Activated CD4-positive, alpha-beta T cell treated with anti-CD3 and anti-CD28 coated beads, Interleukin-10, Interleukin-2, amounts not matched to agents 100 ng/mL and 50 ng/mL, durations not matched to agents 16 hours and 8 hours (primary cell): ENCODE results near the gene ATP6V1C2.

ENCODE experiments used
- DNase-seq: peaks from one replicate; pipeline ENCODE4 v3.0.0-alpha.2; 2020

ATP6V1C2 gene

DNA sequence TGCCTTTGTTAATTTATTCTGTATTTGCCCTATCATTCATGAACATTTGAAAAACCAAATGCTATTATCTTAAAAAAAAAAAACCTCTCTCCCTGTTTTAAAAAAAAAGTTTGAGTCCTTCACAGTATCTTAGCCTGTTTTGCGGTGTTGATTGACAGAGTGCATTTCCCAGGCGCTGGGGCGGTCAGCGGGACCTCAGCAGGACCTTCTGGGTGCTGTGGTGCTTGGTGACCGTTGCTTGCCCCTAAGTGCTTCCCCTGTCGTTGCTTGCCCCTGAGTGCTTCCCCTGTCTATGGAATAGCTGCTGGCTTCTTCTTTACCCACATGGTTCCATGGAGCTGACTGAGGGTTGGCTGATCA, 12.1 kb downstream of the ATP6V1C2 start:
- DNase-seq = no peak

DNA sequence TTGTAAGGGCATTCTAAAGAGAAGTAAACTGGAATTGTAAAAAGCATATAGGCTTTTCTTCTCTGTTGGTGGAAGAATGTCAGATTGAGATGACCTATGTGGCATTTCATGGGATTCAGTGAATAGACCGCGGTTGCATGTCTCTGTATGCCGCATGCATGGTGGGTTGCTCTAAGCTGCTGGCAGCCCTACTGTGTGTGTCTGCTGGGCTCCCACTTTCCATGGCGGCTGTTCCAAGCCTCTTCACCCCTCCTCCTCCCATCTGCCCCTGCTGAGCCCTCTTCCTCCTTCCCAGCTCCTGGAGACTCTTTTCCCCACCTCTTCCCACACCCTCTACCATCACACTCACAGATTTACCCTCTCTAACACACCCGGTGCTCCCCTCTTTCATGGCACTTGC, 12.6 kb downstream of the ATP6V1C2 start:
- no peak for DNase-seq

DNA sequence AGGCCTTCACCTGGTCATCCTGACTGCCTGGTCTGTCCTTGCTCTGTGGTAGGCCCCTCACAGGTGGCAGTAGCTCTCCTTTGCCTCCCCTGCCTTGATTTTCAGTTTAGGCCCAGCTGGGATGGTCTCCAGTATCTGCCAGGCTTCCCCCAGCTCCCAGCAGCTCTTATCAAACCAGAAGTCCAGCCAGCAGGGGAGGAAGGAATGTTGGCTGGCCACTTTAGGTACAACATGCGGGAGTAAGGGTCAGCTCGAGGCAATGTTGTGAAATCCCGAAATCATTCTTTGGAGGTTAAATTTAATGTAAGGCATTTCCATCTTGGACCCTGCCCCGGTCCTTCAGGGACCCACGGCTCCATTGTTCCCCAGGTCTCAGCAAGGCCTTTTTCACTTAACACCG, 16.8 kb downstream of the ATP6V1C2 start:
- DNase-seq = no peak

DNA sequence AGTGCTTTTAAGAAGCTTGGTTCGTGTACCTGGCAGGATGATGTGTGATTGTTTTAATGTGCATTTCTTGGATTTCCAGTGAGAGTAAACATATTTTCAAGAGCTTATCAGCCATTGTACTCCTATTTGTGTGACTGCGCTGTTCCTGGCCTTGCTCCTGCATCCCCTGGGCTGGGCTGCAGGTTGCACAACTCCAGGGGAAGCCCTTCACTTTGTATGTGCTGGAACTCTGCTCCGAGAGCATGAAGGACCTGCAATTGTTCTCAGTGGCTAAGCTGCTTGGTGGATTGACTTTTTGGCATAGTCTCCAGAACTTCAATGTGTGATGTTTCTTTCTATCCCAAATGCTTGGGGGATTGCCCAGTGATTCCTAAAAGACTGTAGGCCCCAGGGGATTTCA, 18.8 kb downstream of the ATP6V1C2 start:
- DNase-seq = no peak

DNA sequence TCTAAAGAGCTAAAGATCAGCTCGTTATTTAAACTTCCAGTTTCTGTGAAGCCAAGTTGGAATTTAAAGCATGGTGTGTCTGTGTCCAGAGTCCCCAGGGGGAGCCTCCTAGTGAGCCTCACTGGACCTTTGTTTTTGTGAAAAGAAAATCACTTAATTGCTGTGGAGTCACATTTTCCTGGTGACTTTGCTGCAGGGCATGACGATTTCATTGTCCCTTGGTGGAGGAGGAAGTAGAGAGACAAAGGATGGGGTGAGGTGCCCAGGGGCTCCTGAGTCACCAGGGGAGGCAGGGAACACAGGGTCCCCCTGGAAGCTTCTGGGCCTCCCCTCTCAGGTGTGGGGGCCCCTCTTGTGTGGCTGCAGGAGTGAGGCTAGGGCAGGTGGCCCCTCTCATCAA, 19.7 kb downstream of the ATP6V1C2 start:
- no peak for DNase-seq

DNA sequence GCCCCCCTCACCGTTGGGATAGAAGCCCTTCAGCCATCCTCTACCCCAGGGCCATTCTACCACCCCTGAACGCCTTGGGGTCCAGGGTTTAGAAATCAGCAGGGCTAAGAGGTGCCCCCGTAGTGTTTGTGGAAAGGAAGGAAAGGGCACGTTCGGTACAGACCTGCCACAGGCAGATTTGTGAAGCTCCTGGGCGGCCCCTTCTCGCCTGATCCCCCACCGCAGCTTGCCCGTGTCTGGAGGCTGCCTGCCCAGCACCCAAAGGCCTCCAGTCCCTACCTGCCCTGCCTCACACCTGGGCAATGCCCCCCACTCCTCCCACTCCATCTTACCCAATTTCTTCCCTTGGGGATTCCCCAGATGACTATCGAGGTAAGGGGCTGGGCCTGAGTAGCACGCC, 21.2 kb downstream of the ATP6V1C2 start:
- no peak for DNase-seq

DNA sequence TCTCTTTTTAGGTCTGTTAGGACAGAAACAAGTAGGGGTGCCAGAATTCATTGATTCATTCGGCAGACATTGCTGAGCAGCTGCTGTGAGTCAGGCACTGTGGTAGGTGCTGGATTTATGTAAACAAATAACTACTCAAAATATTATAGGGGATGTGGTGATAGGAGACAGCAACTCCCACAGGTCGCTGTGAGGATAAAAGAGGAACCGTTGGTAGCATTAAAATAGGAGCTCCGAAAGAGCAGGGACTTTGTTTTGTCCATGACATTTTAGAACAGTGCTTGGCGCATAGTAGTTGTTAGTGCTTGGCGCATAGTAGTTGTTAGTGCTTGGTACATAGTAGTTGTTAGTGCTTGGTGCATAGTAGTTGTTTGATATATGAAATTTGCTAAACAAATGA, 29.2 kb downstream of the ATP6V1C2 start:
- DNase-seq = no peak

DNA sequence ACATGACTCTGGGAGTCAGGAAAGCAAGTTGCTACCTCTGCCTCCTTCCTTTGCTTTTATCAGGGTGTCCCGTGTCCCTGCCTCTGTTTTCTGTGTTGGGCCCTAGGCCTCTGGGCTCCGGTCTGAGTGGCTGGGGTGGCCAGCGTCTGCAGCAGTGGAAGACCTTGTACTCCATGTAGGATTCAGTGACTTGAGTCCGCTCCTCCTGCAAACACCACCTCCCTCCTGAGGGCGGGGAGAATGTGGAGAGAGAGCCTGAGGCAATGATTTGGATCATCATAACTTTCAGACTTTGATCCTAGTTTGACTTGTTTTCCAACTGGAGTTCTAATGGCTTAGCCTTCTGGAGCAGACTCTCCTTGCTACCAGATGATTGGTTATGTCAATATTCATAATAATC, 30.8 kb downstream of the ATP6V1C2 start:
- no peak for DNase-seq

DNA sequence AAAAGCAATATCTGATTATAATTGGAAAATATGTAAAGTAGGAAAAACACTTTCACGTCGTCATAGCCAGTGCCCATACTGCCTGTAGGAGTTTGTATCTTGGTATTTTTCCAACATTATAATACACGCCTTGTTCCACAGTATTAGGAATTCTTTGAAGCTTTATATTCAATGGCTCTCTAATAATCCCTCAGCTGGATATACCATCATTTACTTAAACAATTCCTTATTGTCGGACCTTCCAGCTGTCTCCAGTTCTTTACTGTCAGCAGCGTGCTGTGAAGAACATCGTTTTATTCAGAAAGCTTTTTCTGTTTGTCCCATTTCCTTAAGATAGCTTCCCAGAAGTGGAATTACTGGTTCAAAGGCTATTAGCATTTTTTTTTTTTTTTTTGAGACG, 31.7 kb downstream of the ATP6V1C2 start:
- DNase-seq = no peak

DNA sequence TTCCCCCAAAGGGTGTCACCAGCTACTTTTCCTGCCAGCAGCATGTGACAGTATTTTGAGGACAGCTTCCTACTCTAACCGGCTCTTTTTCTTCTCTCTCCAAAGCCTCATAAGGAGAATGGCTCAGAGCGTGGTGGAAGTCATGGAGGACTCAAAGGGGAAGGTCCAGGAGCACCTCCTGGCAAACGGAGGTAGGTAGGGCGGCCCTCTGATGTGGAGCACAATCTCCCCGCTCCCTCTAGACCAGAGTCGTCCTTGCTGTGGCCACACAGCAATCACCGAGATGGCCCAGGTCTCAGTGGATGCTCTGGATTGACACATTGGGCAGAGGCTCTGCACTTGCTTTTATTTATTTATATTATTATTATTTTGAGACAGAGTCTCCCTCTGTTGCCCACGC, 32.4 kb downstream of the ATP6V1C2 start:
- DNase-seq = no peak

DNA sequence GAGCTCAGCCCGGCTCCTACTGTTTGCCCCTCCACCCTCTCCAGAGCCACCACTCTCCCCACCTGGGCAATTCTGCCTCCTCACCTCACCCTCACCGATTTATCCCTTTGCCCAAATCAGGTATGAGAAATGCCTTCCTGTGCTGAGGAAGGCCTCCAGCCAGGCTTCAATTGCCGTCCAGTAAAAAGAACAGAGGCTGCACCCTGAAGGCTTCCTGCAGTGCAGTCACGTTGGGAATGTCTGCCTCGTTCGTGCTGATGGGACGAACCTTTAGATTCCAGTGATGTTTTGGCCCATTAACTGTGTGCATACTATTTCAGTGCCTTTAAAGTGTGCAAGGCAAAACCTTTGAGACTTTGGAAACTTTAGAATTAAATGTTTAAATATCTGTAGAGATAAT, 34.2 kb downstream of the ATP6V1C2 start:
- no peak for DNase-seq

DNA sequence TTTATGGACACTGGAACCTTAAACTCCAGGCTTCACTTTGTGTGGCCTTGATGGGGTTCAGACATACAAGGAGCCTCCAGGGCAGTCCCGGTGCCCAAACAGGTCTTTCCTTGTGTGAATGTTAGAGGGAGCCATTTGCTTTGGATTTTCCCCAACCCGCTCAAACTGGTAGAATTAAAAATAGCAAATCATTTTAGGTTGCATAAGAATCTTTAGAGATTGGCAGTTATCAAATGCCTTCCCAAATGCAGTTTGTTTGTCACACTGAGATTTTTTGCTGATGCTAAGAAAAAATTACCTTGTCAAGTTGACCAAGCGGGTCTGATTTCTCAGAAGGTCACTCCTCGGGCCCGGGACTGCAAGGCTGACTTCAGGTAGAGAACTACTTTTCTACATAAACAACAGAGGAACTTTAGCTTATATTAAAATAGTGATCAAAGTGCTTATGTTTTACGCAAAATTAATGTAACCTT, 36.4 kb downstream of the ATP6V1C2 start:
- no peak for DNase-seq

DNA sequence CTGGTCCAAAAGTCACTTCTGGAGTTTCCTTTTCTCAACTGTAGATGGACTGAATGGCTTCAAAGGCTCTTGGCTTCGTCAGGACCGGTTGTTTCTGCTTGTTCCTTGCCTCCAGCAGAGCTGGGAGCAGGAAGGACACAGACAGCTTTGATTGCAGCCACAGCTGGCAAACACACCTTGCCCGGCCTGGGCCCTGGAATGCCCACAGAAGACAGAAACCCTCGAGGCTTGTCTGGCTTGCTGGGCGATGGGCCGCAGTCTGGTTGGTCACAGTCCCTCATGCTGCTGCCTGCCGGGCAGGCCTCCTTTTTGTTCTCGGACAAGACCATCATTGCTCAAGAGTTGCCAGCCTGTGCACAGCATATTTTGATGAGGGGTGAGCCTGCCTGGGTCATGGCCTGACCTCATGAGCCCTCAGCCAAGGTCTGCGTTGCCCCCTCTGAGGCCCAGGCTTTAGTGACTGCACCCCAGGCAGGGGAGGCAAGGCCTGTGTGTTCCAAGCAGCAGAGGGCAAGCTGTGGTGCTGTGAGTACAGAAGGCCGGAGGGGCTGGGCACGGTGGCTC, 37.8 kb downstream of the ATP6V1C2 start:
- no peak for DNase-seq

DNA sequence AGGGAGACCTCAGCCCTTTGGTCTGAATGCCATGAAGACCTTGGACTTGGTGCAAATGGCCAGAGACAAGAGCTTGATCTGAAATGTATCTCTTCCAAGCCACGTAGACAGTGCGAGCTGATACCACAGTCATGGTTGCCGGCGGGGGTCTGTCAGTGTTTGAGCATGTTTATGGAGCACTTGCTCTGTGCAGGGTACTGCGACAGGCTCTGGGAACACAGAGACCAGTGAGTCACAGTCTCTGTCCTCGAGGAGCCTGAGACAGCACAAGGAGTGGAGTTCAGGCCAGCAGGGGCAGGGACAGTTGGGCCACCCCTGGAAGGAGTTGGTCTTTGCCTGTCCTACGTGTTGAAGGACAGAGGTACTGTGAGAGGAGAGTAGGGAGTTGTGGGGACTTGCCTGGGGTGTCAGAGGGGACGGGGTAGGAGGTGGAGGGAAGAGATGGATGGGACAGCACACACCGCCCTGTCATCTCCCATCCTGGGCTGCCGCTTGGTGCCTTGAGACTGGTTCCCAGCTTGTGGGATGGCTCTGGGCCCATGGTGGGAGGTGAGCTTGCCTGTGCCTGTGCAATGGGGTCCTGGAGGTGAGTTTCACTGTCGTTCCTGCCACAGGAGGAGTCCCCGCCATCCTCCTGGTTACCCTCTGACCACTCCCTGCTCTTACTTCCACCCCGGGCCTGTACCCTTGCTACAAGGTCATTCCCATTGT, 39.5 kb downstream of the ATP6V1C2 start:
- DNase-seq = no peak

DNA sequence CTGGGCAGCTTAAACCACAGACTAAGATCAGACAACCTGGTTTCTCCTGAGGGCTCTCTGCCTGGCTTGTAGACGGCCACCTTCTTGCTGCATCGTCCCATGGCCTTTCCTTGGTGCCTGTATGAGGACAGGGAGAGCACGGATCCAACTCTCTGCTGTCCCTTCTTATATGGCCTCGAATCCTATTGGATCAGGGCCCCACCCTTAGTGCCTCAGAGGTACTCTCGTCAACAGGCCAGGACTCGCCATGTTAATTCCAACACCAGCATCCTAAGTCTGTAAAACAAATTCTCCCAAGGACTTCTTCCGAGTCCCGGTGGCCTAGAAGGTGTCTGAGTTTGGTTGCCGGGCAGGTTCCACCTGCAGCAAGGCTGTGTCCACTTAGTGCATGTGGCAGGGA, 40.2 kb downstream of the ATP6V1C2 start:
- DNase-seq = no peak

DNA sequence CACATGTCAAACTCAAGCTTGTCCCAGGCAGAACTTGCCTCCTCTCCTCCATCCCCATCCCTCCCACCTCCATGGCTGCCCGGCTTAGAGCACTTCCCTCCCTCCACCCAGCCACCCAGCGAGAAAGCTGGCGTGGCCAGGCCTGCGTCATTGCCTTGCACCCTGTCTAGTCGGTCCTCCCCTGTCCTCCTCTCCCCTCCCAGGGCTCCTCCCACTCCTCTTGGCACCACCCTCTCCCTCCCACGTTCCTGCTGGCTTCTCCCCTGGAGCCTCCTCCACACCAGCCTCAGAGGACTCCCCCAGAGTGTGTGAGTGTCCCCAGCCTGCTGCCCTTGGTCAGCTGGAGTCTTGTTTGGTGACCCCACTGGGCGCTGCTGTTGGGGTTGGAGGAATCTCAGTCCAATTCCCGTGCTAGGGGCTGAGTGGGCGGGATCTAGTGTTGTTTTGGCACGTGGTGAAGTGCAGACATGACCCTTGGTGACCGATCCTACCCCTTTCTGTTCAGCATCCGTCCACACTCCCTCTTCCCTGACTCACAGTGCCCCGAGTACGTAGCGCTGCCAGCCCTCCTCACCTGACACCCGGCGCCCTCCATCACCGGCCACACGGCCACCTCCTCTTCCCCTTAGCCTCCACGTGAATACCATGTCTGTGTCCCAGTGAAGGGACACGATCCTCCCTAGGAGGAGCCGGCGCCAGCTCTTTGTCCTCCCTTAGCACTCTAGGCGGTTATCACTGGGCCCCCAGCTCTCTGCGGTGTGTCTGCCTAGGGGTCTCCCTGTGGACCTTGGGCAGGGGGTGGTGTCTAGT, 41.4 kb downstream of the ATP6V1C2 start:
- no peak for DNase-seq

DNA sequence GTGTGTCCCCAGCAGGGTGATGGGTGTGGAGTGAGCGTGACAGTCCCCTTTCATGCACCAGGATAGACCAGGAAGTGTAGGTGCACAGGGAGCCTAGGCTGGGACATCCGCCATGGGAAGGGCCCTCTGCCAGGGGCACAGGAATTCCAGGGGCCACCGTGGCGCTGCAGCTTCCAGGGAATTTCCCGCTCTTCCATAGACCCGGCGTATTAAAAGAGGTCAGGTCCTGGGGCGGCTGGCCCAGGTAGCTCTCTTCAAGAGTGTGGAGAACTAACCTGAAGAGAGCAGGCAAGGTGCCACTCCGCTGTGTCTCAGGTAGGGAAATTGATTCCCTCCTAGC, 42.0 kb downstream of the ATP6V1C2 start:
- DNase-seq = no peak

DNA sequence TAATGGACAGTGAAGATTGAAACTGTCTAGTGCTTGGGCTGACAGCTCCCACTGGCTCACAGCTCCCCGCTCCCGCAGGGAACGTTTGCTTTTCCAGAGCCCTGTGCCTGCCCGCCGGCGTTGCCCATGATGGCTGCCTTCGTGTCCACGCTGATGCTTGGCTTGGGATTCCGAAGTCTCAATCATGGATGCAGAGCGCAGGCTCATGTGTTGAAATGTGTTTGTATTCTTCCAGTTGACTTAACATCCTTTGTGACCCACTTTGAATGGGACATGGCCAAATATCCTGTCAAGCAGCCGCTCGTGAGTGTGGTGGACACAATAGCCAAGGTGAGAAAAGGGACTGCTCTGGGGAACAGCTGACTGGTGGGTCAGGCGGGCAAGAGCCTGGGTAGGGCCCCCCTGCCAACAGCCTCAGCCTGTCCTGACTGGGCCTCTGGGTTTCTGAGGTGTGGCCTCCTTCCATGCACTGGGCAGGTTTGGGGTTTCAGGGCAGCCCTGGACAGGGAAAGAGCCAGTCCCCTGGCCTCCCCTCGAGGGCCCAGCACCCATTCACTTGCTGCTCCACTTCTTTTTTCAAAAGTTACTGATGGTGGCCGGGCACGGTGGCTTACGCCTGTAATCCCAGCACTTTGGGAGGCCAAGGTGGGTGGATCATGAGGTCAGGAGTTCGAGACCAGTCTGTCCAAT, 42.8 kb downstream of the ATP6V1C2 start:
- DNase-seq = no peak

DNA sequence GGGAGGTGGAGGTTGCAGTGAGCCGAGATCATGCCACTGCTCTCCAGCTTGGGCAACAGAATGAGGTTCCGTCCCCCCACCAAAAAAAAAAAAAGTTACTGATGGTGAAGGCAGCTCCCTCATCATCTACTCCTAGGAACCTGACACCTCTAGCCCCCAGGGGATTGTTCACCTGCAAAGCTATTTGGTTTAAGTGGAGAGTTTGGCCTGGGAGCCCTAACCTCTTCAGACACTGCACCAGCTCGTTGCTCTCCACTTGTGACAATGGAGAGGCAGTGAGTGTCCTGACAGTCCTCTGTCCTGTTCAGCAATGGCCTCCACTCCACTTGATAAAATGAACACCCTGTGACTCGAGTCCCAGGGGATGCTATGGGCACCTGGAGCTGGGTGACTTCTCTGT, 43.5 kb downstream of the ATP6V1C2 start:
- DNase-seq = no peak

DNA sequence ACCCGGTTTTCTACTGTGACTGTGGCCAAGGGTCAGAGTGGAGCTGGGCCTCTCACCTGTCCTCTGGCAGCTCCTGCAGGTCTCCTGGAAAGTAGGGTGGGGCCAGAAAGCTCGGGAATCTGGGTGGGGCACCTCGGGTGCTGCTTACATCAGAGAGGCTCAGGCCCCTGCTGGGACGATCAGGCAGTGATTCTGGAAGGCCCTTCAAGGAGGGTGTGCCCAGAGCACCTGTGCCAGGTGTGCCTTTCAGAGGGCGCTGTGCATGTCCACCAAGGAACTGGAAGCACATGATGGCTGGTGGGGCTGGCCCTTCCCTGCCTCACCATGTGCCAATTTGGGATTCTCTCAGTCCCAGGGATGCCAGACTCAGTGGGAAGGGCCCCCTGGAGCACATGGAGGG, 44.0 kb downstream of the ATP6V1C2 start:
- no peak for DNase-seq

DNA sequence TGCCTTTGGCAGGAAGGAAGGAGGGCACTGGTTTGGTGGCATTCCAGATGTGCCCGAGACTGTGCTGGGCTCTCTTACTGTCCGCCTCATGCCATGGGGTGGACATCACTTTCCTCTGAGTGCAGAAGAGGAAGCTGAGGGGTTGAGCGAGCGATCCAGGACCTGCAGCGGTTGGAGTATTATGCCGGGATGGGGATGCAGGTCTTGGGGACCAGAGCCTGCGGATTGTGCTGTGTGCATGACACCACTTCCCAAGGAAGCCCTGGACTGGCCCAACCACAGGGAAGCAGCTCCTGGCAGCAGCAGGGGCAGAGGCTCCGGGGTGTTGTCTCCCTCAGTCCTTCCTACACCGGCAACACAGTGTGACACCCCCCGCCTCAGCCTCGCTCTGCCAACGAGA, 44.5 kb downstream of the ATP6V1C2 start:
- no peak for DNase-seq

DNA sequence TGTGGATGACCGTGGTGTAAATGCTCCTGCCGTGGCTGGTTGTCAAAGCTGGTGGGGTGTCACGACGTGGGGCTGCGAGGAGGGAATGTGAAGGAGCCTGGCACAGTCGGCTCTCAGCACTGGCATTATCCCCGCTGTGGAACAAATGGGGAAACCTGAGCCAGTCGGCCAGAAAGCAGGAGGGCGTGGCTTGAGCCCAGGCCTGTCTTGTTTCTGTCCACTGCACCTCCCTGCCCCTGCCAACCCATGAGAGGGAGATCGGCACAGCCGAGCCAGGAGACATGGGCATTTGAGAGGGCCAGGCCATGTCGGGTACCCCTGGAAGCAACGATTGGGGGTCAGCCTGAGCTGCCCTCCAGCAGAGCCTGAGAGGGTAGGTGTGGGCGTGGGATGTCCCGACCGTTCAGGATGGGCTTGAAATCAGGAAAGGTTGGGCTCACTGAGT, 46.7 kb downstream of the ATP6V1C2 start:
- DNase-seq = no peak

DNA sequence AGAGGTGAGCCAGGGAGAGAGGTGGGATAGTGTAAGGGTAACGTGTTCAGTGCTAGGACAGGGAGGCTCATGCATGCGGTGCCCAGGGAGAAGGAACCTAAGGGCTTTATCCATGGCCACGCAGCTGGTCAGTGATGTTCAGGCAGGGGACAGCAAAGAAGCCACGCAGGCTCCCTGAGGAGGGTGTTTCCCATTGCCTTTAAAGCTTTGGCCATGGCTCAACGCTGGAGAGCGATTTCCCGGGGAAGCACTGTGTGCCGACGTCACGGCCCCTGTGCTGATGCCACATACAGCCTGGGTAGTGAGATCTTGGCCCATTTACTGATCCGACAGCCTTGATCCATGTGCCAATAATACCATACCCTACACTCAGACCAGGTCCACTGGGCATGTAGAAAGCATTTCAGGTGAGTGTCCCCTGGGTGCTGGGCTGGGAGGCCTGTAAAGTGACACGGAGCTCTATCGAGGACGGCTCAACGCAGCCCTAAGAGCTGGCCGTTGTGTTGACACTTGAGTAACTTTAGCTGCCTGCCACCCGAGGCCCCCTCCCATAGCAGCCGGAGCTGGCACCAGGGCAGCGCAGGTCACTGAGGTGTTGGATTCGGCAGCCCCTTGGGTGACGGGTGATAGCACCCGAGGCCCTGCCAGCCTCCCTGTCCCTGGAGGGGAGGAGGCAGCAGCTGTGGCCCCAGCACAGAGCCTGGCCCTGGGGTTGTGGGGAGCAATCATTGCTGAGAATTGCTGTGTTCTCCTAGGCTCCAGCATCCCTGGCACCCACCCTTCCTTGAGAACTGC, 49.7 kb downstream of the ATP6V1C2 start:
- no peak for DNase-seq
